Naive thymus-derived CD8-positive, alpha-beta T cell (primary cell): Measurements from ENCODE around the gene CEP63. TPM values are rescaled to one million over a fixed set of nuclear protein-coding genes. Genes with fewer than 3 reads are reported as not detected.

Experiments used
- ATAC-seq, 2 donors: fragments of 150-1000 bp; cut with Tn5 transposase in 1 of 2; sonication (Bioruptor Pico), chemical (Tn5 transposase) in 1 of 2; 1 replicate in 1 of 2; 2 replicates in 1 of 2; pipeline ENCODE4 v1.10.0; 2021; ENCODE audit warnings: mild to moderate bottlenecking in 2 of 2, moderate library complexity in 2 of 2
- POLR2A ChIA-PET: fragments of 350-600 bp; sonication (Branson Sonifier 250); formaldehyde crosslinking; loops from one replicate; lab custom pipeline; 2021; ENCODE audit warnings: antibody characterized with exemption; lab: Charles Lee
- DNase-seq, 10 donors: peaks; one replicate each; pipeline versions ENCODE4 v3.0.0 to v3.0.0-alpha.2; 2020 to 2022
- H3K27ac Mint-ChIP-seq, 10 donors: one replicate each; pipeline ENCODE4 v1.8.0; 2020 to 2022; ENCODE audit warnings: mild to moderate bottlenecking in 10 of 10, mixed read lengths in 10 of 10, moderate library complexity in 4 of 10, inconsistent platforms in 1 of 10
- H3K27me3 Mint-ChIP-seq, 5 donors: one replicate each; pipeline ENCODE4 v1.8.0; 2021 to 2022; ENCODE audit warnings: mixed read lengths in 5 of 5
- H3K36me3 Mint-ChIP-seq, 3 donors: one replicate each; pipeline ENCODE4 v1.8.0; 2020 to 2022; ENCODE audit warnings: mixed read lengths in 3 of 3, mild to moderate bottlenecking in 2 of 3, inconsistent platforms in 1 of 3
- H3K4me1 Mint-ChIP-seq, 4 donors: one replicate each; pipeline ENCODE4 v1.8.0; 2021 to 2022; ENCODE audit warnings: mixed read lengths in 4 of 4
- H3K4me3 Mint-ChIP-seq, 10 donors: one replicate each; pipeline ENCODE4 v1.8.0; 2020 to 2022; ENCODE audit warnings: mild to moderate bottlenecking in 10 of 10, mixed read lengths in 10 of 10, moderate library complexity in 6 of 10, inconsistent platforms in 1 of 10
- H3K9me3 Mint-ChIP-seq, 9 donors: one replicate each; pipeline ENCODE4 v1.8.0; 2020 to 2022; ENCODE audit warnings: mixed read lengths in 9 of 9, mild to moderate bottlenecking in 3 of 9, inconsistent platforms in 1 of 9, moderate library complexity in 1 of 9
- polyA plus RNA-seq, 3 donors: library from polyadenylated mRNA; unstranded; fragments of 300-500 nt; fragmentation: Illumina TruSeq; gene quantifications; one replicate each; pipeline ENCODE4 v1.2.3, GENCODE V29; 2021
- total RNA-seq, 8 experiments: library from RNA in 2 of 8; stranded (reverse) in 2 of 8; gene quantifications; one replicate each; pipeline ENCODE4 v1.2.3 and lab custom pipeline; 2021 to 2026

Gene CEP63
- total and polyA plus RNA-seq, 5 experiments from 2014 or later = 16.2 to 40.1 (median 32.2) TPM

DNA sequence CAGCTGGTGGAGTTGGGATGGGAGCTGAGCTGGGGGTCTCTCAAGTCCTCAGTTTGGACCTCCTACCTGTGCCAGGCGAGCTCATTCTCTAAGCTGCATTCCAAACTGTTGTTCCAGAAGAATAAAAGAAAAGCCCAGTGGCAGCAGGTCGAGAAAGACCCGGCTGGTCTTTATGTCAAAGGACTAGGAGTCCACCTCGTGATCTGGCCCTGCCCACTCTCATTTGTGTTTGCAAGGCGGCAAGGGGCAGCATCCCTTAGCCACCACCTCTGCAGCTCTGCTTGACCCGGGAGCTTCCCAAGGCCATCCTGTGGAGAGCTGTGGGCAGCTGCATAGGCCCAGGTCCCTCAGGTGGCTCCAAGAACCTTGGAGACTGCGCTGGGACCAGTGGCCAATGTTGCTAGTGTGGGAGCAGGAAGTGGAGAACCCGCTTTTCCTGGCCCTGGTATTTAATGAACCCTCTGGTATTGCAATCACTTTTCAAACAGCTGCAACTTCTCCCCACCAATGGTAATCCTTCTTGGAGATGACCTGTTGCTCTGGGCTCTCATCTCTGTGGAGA, 134.1 kb downstream of the CEP63 start:
- Mint-ChIP-seq H3K36me3 (no peaks in the 10 kb centered on the region), H3K4me1 (peaks cover 0 to 2% (median 0%) of the 10 kb centered on the region in 4 donors), H3K27me3 (no peaks in the 10 kb centered on the region), H3K27ac (no peak overlapping the region), H3K4me3 (no peak overlapping the region), H3K9me3 (no peaks in the 10 kb centered on the region)
- POLR2A ChIA-PET = no interaction called here
- no peak for DNase-seq
- ATAC-seq = no peak

DNA sequence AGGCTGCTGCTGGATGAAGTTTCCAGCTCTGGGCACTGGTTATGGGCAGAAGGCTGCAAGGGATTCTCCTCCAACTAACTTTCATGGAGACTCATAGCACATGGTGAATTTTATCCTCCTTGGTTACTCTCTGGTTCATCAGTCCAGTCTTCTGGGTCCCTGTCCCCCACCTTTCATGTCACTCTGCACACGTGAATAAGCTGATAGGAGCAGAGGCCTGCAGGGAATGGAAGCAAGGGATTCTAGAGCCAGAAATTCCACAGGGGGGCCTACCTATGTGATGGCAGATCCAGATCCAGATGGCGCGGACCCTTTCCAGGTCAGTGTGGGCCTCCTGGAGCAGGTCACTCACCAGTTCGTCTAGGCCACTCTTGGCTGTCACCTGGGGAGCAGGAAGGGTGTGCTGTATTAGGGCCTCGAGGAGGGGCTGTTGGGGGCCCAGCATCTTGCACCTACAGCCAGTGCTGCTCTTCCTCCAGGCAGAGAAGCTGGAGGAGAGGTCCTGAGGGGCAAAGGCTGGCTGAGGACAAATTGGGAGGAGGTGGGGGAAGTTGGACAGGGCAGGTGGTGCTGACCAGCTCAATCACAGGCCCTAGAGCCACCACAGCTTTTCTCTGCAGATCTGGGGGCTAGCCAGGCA, 134.7 kb downstream of the CEP63 start:
- H3K36me3 Mint-ChIP-seq = no peaks in the 10 kb centered on the region
- H3K27me3 Mint-ChIP-seq = no peaks in the 10 kb centered on the region
- H3K27ac Mint-ChIP-seq = peak overlapping the region in 1 of 10 donors; percentile 54
- H3K4me3 Mint-ChIP-seq = no peak overlapping the region
- H3K4me1 Mint-ChIP-seq = peaks cover 0 to 2% (median 0%) of the 10 kb centered on the region in 4 donors
- H3K9me3 Mint-ChIP-seq = no peaks in the 10 kb centered on the region
- POLR2A ChIA-PET = no interaction called here
- ATAC-seq (no peak), DNase-seq (no peak)

DNA sequence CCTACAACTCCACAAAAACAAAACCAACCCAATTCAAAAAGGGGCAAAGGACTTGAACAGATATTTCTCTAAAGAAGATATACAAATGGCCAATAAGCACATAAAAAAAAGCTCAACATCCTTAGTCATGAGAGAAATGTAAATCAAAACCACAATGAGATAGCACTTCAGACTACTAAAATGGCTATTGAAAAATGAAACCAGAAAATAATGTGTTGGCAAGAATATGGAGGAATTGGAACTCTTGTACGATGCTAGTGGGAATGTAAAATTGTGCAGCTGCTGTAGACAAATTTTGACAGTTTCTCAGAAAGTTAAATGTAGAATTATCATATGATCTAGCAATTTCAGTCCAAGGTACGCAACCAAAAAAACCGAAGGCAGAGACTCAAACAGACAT, 136.0 kb downstream of the CEP63 start:
- H3K36me3 Mint-ChIP-seq = no peaks in the 10 kb centered on the region
- POLR2A ChIA-PET = no interaction called here
- H3K4me3 Mint-ChIP-seq = no peak overlapping the region
- no peaks in the 10 kb centered on the region for H3K9me3 Mint-ChIP-seq
- no peak for DNase-seq
- H3K27me3 Mint-ChIP-seq = no peaks in the 10 kb centered on the region
- ATAC-seq = no peak
- H3K4me1 Mint-ChIP-seq = peaks cover 0 to 2% (median 0%) of the 10 kb centered on the region in 4 donors
- no peak overlapping the region for H3K27ac Mint-ChIP-seq

DNA sequence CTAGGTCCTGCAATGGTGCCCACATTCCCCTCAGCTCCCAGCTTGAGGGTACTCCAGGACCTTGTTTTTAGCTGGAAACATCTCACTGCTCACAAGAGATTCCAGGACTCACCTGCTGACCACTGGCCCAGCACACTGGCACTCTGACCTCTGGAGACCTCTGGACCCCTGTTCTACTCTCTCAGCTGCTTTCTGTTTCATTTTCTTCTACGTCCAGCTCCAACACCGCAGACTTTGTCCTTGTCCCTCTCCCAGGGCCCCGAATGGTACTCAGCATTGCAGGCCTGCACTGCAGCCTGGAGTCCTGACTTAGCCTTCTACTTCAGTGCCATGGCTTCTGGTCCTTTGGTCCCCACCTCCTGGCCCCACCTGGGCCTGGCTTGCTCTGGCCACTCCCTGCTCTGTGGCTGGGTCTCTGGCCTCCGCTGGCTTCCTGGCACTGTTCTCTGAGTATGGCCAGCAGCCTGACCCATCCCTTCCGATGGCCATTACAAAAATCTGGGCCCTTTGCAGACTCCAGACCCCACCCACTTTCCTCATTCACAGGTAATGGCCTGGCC, 137.0 kb downstream of the CEP63 start:
- Mint-ChIP-seq H3K9me3 (no peaks in the 10 kb centered on the region), H3K27me3 (peaks cover 0 to 3% (median 0%) of the 10 kb centered on the region in 5 donors), H3K27ac (peak overlapping the region in 1 of 10 donors; percentile 71), H3K36me3 (no peaks in the 10 kb centered on the region), H3K4me1 (peaks cover 0 to under 1% (median 0%) of the 10 kb centered on the region in 4 donors), H3K4me3 (no peak overlapping the region)
- POLR2A ChIA-PET = no interaction called here
- ATAC-seq = no peak
- no peak for DNase-seq

DNA sequence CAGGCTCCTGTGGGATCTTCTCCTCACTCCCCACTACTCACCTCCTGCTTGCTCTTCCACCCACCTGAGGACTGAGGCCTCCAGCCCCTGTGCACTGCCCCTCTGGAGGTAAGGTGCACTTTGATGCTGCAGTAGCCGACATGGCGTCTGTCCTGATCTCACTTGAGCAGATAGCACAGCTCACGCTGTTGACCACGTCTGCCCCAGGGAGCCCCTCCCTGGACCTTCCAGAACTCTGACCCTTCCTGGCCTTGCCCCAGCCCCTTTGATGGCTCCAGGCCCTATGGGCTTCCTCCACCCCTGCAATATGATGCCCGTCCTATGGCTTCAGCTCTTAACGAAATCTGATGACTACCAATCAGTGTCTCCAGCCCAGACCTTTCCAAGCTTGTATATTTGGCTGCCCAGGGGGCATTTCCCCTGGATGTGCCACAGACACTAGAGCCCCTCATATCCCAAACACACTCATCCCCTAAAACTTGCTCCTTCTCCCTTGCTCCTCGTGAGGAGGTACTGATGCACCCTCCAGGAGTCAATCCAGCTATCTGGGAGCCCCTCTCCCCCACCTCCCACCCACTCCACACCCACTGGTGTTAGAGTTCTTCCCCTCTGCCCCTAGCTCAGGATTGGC, 137.9 kb downstream of the CEP63 start:
- no peak overlapping the region for H3K27ac Mint-ChIP-seq
- H3K9me3 Mint-ChIP-seq = peaks cover 0 to 2% (median 0%) of the 10 kb centered on the region in 9 donors
- no peaks in the 10 kb centered on the region for H3K36me3 Mint-ChIP-seq
- H3K4me1 Mint-ChIP-seq = peaks cover 0 to 2% (median 0%) of the 10 kb centered on the region in 4 donors
- POLR2A ChIA-PET = no interaction called here
- no peak for ATAC-seq
- no peak for DNase-seq
- H3K4me3 Mint-ChIP-seq = no peak overlapping the region
- H3K27me3 Mint-ChIP-seq = peaks cover 0 to 5% (median 0%) of the 10 kb centered on the region in 5 donors

Other genes with a start within 250 kb of the CEP63 start
- gene RYK, start 235.2 kb upstream of the CEP63 start, total RNA-seq = 10 to 100 TPM; 57.2 to 59.2 TPM
- 10 to 100 TPM in 1 of 3 donors, 1 to 10 TPM in 2; 6.3 to 15.6 (median 9.6) TPM for gene RYK, start 235.2 kb upstream of the CEP63 start, polyA plus RNA-seq
- not detected for gene AMOTL2, start 111.6 kb upstream of the CEP63 start, total RNA-seq
- gene AMOTL2, start 111.6 kb upstream of the CEP63 start, polyA plus RNA-seq = not detected
- 10 to 100 TPM; 36.1 to 36.4 TPM for gene ANAPC13, start 72 bp upstream of the CEP63 start, total RNA-seq
- 10 to 100 TPM; 88.9 to 96.1 (median 90.5) TPM for gene ANAPC13, start 72 bp upstream of the CEP63 start, polyA plus RNA-seq
- not detected for gene KY, start 165.0 kb downstream of the CEP63 start, total RNA-seq
- gene KY, start 165.0 kb downstream of the CEP63 start, polyA plus RNA-seq = not detected